ENCODE measurements around the gene ECEL1.

The ECEL1 gene

GRCh38 chr2:232431705-232432590 lies 55.7 kb downstream of the ECEL1 start:
- DNase-seq (ENCODE audit: low read depth in 2 of 3, low spot score in 2 of 3), result no peak

Data from activated CD8-positive, alpha-beta memory T cell treated with anti-CD3 and anti-CD28 coated beads for 48 hours (primary cell).